Body of pancreas (tissue), 4 donors: ENCODE results near the gene ITPR2. TPM values are rescaled to one million over a fixed set of nuclear protein-coding genes. Genes with fewer than 3 reads are reported as not detected.

ENCODE experiments used
- ATAC-seq: fragments of 150-250 bp; one replicate; pipeline ENCODE4 v1.9.1; 2016
- DNase-seq, 4 donors: peaks; one replicate each; pipeline ENCODE4 v3.0.0-alpha.2; 2019
- H3K27ac ChIP-seq, 4 donors: fragments of 200-600 bp; sonication (generic); 1 replicate in 3 of 4; 2 replicates in 1 of 4; pipeline versions ENCODE4 v1.5.1 to v1.6.1; 2016 to 2019; ENCODE audit warnings: mild to moderate bottlenecking in 1 of 4, mixed read lengths in 1 of 4, moderate library complexity in 1 of 4
- H3K27me3 ChIP-seq, 2 donors: fragments of 200-600 bp; sonication (generic); one replicate each; pipeline ENCODE4 v1.6.0; 2016; ENCODE audit warnings: mild to moderate bottlenecking in 1 of 2
- H3K36me3 ChIP-seq, 2 donors: fragments of 200-600 bp; sonication (generic); replicated peaks in 1 of 2; 2 replicates each; pipeline ENCODE4 v1.5.1; 2016; ENCODE audit warnings: low read depth in 2 of 2; ENCODE audit not compliant: insufficient read depth in 1 of 2
- H3K4me1 ChIP-seq: fragments of 200-600 bp; sonication (generic); one replicate; pipeline ENCODE4 v1.6.0; 2016
- H3K4me3 ChIP-seq, 2 donors: fragments of 200-600 bp; sonication (generic); 1 replicate in 1 of 2; 2 replicates in 1 of 2; pipeline ENCODE4 v1.5.1; 2016 to 2019
- H3K9me3 ChIP-seq, 3 donors: fragments of 200-600 bp; sonication (generic); 1 replicate in 2 of 3; 2 replicates in 1 of 3; pipeline ENCODE4 v1.5.1; 2016
- CTCF ChIP-seq, 7 experiments: fragments of 450-650 bp in 4 of 7; fragments of 200-600 bp in 3 of 7; sonication (generic) in 3 of 7; IDR thresholded peaks; one replicate each; pipeline ENCODE4 v1.5.1; 2016 to 2019; ENCODE audit warnings: antibody characterized with exemption in 7 of 7
- POLR2A ChIP-seq, 3 donors: fragments of 450-650 bp; IDR thresholded peaks; one replicate each; pipeline ENCODE4 v1.6.1; 2016; ENCODE audit warnings: antibody characterized with exemption in 3 of 3, mild to moderate bottlenecking in 2 of 3
- WGBS, 2 donors: methylation state at CpG; one replicate each; pipeline ENCODE4 v1.1.5; 2017; 5-methylcytosine and 5-hydroxymethylcytosine counted together
- intact Hi-C: fragments of 100-400 bp; cut with DNase I; formaldehyde crosslinking; loops from one replicate; pipeline ENCODE4 v1.15.1; 2023
- total RNA-seq, 2 donors: library from RNA; depleted of rRNA; stranded (reverse); fragments of >200 nt; gene quantifications; one replicate each; pipeline ENCODE4 v1.1.0, GENCODE V29; 2016

The ITPR2 gene
- total RNA-seq, 2 donors from 2014 or later, result 37.4 to 92.9 TPM

GRCh38 chr12:26853303-26854030, 20.5 kb upstream of the ITPR2 start:
- Histone ChIP-seq H3K36me3 (no peaks in the 10 kb centered on the region), H3K27me3 (no peaks in the 10 kb centered on the region), H3K9me3 (no peaks in the 10 kb centered on the region), H3K4me1 (peaks cover 25% of the 10 kb centered on the region), H3K4me3 (no peak overlapping the region), H3K27ac (peak overlapping the region in 1 of 4 donors; percentile 26)
- ATAC-seq (peak; percentile 86), DNase-seq (peak; percentile 74 to 84 (median 77))
- WGBS, 2 donors, result 21 to 24% methylated on average over 12 of the region's 12 CpGs
- TF ChIP-seq POLR2A (IDR thresholded peaks at IDR 0.05) (no peak), CTCF (IDR thresholded peaks at IDR 0.05) (peak; percentile 61 to 95 (median 91))
- intact Hi-C loops, result loop anchor here (5.0 kb wide), 1 partner anchor 34 kb away; no protein-coding TSS in a partner anchor

GRCh38 chr12:26851031-26851809, 18.2 kb upstream of the ITPR2 start:
- H3K36me3 ChIP-seq, result no peaks in the 10 kb centered on the region
- no peaks in the 10 kb centered on the region for H3K27me3 ChIP-seq
- WGBS, 2 donors, result 54 to 55% methylated on average over 2 of the region's 2 CpGs
- no peak for TF ChIP-seq CTCF (IDR thresholded peaks at IDR 0.05)
- TF ChIP-seq POLR2A (IDR thresholded peaks at IDR 0.05), result no peak
- no peaks in the 10 kb centered on the region for H3K9me3 ChIP-seq
- intact Hi-C loops, result loop anchor here (5.0 kb wide), 1 partner anchor 36 kb away; no protein-coding TSS in a partner anchor
- H3K4me3 ChIP-seq, result no peak overlapping the region
- no peak overlapping the region for H3K27ac ChIP-seq
- H3K4me1 ChIP-seq, result peaks cover 16% of the 10 kb centered on the region
- ATAC-seq (no peak), DNase-seq (no peak)

GRCh38 chr12:26848156-26848825, 15.3 kb upstream of the ITPR2 start:
- DNase-seq (no peak), ATAC-seq (no peak)
- no peaks in the 10 kb centered on the region for H3K27me3 ChIP-seq
- H3K4me1 ChIP-seq, result peaks cover 16% of the 10 kb centered on the region
- H3K4me3 ChIP-seq, result no peak overlapping the region
- intact Hi-C loops, result no loop called here
- no peaks in the 10 kb centered on the region for H3K36me3 ChIP-seq
- H3K27ac ChIP-seq, result no peak overlapping the region
- TF ChIP-seq CTCF (IDR thresholded peaks at IDR 0.05) (no peak), POLR2A (IDR thresholded peaks at IDR 0.05) (no peak)
- no peaks in the 10 kb centered on the region for H3K9me3 ChIP-seq
- WGBS, 2 donors, result 91 to 96% methylated on average over 6 of the region's 6 CpGs

GRCh38 chr12:26847431-26847830, 14.4 kb upstream of the ITPR2 start:
- H3K9me3 ChIP-seq, result no peaks in the 10 kb centered on the region
- no peak overlapping the region for H3K4me3 ChIP-seq
- no peaks in the 10 kb centered on the region for H3K27me3 ChIP-seq
- no peaks in the 10 kb centered on the region for H3K36me3 ChIP-seq
- 90 to 94% methylated on average over 5 of the region's 5 CpGs for WGBS, 2 donors
- ATAC-seq (no peak), DNase-seq (no peak)
- H3K4me1 ChIP-seq, result peaks cover 16% of the 10 kb centered on the region
- intact Hi-C loops, result no loop called here
- no peak overlapping the region for H3K27ac ChIP-seq
- TF ChIP-seq POLR2A (IDR thresholded peaks at IDR 0.05) (no peak), CTCF (IDR thresholded peaks at IDR 0.05) (no peak)
